HL-60 (cell line): Measurements from ENCODE around the gene TCEA2.

Source experiments
- DNase-seq, 2 experiments: peaks; one replicate each; pipeline ENCODE4 v3.0.0-alpha.2; 2010 to 2020; ENCODE audit warnings: low read depth in 1 of 2, low spot score in 1 of 2
- H3K27ac ChIP-seq: fragments of 250-450 bp; sonication (Bioruptor Pico); replicated peaks from 2 replicates; pipeline ENCODE4 v1.5.1; 2020; ENCODE audit warnings: mild to moderate bottlenecking, moderate library complexity
- H3K27me3 ChIP-seq: fragments of 250-450 bp; sonication (Bioruptor Pico); 2 replicates; pipeline ENCODE4 v1.5.1; 2021; ENCODE audit warnings: mild to moderate bottlenecking, moderate library complexity; ENCODE audit not compliant: insufficient read depth, poor library complexity, severe bottlenecking
- H3K4me3 ChIP-seq: replicated peaks from 2 replicates; pipeline ENCODE4 v1.5.1; 2011; ENCODE audit warnings: mild to moderate bottlenecking, control low read depth, low read length; ENCODE audit not compliant: insufficient read depth
- CTCF ChIP-seq: IDR thresholded peaks from one replicate; pipeline ENCODE4 v1.5.1; 2011; ENCODE audit warnings: low read length, control low read depth, inconsistent platforms; ENCODE audit not compliant: insufficient read depth
- GABPA ChIP-seq: IDR thresholded peaks from 2 replicates; pipeline ENCODE4 v1.6.1; 2012; ENCODE audit warnings: low read depth
- POLR2AphosphoS5 ChIP-seq: IDR thresholded peaks from 2 replicates; pipeline ENCODE4 v1.6.1; 2012; ENCODE audit warnings: low read depth
- REST ChIP-seq: IDR thresholded peaks from 2 replicates; pipeline ENCODE4 v1.6.1; 2012; ENCODE audit warnings: low read depth; ENCODE audit not compliant: insufficient replicate concordance
- SPI1 ChIP-seq: IDR thresholded peaks from 2 replicates; pipeline ENCODE4 v1.6.1; 2012; ENCODE audit warnings: low read depth, mild to moderate bottlenecking, borderline replicate concordance

TCEA2 gene

GRCh38 chr20:64021124-64021975, 41.6 kb upstream of the TCEA2 start:
- TF ChIP-seq SPI1 (no peak), REST (no peak), POLR2AphosphoS5 (no peak)
- Histone ChIP-seq H3K27ac (no peak overlapping the region), H3K27me3 (no peaks in the 10 kb centered on the region), H3K4me3 (no peak overlapping the region)
- no peak for DNase-seq

DNA sequence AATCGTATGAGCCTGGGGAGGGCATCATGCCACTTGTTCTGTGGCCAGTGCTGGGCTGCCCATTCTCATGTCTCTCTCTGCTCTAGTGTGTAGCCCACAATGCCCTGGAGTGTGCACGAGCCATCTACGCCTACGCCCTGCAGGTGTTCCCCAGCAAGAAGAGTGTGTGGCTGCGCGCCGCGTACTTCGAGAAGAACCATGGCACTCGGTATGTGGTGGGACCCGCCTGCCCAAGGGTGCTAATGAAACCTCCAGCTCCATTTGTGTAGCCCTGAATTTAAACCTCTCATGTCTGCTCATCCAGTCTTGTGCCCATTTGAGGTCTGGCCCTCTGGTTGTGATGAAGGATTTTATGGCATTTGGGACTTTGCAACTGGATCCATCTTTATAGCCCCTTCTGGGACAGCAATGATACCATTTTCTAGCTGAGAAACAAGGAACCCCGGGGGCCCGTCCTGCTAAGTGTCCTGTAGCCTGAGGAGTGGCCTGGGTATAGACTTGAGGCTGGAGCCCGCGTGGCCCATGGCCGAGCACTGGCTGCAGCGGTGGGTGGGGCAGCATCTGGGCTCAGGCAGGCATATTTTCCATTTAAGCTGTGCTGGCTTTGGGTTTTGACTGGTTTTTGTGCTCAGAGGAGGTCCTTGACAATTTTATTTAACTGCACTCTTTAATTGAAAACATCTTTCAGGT, 40.2 kb upstream of the TCEA2 start:
- TF ChIP-seq CTCF = no peak
- TF ChIP-seq REST = no peak
- TF ChIP-seq GABPA = no peak
- TF ChIP-seq SPI1 = no peak
- TF ChIP-seq POLR2AphosphoS5 = no peak
- no peak for DNase-seq
- Histone ChIP-seq H3K27me3 (no peaks in the 10 kb centered on the region), H3K27ac (no peak overlapping the region), H3K4me3 (no peak overlapping the region)

DNA sequence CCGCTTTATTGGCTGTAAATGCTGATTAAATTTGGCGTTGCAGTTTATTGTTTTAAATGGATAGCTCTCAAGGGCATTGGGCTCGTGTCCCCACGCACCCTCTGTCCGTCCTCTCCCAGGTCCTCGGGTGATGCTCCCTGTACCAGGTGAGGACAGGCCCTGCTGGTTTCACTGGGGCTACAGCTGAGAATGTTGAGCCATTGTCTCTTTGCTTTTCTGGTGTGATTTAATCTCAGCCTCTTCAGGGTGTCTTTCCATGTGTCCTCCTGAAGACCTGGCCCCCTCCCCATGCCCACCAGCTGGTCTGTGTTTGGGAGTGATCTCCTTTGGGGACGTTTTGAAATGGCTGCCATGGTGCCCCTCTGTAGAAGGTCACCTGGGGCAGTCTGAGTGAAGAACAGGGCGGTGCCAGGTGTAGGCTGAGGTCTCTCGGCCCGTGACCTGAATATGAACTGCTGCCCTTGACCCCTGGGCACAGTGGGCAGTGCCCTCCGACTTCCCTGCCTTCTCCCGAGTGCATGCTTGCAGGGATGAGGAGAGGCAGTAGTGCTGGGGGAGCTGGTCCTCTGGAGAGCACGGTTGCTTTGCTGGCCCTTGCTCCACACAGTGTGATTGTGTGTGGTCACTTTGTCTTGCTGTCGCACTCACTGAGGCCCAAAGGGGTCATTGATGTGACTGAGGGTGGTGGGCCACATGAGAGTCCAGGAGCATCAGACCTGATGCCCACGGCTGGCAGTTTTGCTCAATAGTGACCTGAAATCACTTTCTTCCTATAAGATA, 39.4 kb upstream of the TCEA2 start:
- Histone ChIP-seq H3K4me3 (no peak overlapping the region), H3K27ac (no peak overlapping the region), H3K27me3 (no peaks in the 10 kb centered on the region)
- no peak for TF ChIP-seq REST
- TF ChIP-seq GABPA = no peak
- no peak for TF ChIP-seq POLR2AphosphoS5
- DNase-seq = no peak
